Measurements from ENCODE around the gene ZNF749.
"Not testable (repeated sequence)": the region's sequence is repeated elsewhere in the genome, so short reads cannot be mapped to it uniquely, and the experiment has no call there.

Gene ZNF749

DNA sequence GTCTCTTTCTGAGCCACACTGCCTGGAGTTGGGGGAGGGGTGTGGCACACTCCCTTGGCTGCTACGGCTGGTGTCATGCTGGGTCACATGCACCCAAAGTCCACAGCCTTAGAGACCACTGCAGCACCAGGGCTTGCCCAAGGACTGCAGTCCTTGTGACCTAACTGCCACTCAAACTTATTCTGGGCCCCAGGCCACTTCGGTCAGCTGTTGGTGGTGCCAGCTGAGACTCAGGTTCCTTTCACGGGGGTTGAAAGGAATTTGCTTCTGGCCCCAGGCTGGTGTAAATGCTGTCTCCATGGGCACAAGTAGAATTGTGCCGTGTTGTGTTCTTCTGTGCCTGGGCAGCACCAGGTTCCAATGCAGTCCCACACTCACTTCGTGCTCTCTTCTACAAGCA lies 31.4 kb downstream of the ZNF749 start:
- DNase-seq: no peak

DNA sequence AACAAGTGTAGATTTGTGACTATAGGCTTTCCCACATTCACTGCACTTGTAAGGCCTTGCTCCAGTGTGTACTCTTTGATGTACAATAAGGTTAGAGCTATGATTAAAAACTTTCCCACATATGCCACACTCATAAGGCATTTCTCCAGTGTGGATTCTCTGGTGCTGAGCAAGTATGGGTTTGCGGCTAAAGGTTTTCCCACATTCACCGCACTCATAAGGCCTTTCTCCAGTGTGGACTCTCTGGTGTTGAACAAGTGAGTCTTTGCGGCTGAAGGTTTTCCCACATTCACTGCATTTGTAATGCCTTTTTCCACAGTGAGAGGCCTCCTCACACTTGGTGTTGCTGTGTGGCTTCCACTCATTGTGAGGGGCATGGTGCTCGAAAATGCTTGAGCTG lies 38.5 kb downstream of the ZNF749 start:
- DNase-seq: no peak

DNA sequence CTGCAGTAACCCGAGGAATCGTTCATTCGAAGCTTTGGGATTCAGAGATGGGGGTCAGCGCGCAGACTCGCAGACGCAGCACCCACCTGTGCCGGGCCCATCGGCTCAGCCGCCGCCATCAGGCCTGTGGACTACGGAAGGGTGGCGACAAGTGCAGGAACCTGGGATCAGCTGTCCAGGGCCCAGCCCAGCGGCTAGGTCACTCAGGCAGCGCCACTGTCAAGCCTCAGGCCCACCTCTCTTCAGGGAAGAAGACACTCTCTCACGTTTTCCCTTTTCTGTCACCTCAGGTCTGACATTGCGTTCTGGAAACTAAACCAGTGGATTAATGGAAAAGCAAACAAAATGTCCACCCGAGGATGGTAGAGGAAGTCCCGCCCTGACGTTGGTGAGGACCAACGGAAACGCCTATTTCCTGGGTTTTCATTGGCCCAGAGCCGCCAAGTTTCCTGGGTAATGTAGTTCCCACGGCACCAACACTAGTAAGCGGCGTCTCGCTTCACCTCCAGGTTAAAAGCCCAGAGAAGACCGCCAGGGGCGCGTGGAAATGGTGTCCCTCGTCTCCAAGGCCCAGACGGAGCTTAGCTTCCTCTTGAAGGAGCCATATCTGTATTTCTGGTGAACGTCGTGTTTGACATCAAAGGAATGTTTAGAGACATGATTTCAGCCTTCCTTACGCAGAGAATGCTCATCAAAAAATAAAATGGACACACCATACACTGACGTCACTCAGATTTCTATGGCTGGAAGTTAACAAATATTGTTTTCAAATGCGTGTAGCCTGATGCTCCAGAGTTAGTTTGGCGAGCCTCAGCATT lies 42.3 kb downstream of the ZNF749 start, which contains the start of gene ZNF772:
Gene ZNF772, minus strand, starts transcription at position 376 of the 818 bp plus-strand sequence. Its CDS starts 257 bp downstream, at position 119.
- DNase-seq: peak; percentile 92 to 94 (median 94)

DNA sequence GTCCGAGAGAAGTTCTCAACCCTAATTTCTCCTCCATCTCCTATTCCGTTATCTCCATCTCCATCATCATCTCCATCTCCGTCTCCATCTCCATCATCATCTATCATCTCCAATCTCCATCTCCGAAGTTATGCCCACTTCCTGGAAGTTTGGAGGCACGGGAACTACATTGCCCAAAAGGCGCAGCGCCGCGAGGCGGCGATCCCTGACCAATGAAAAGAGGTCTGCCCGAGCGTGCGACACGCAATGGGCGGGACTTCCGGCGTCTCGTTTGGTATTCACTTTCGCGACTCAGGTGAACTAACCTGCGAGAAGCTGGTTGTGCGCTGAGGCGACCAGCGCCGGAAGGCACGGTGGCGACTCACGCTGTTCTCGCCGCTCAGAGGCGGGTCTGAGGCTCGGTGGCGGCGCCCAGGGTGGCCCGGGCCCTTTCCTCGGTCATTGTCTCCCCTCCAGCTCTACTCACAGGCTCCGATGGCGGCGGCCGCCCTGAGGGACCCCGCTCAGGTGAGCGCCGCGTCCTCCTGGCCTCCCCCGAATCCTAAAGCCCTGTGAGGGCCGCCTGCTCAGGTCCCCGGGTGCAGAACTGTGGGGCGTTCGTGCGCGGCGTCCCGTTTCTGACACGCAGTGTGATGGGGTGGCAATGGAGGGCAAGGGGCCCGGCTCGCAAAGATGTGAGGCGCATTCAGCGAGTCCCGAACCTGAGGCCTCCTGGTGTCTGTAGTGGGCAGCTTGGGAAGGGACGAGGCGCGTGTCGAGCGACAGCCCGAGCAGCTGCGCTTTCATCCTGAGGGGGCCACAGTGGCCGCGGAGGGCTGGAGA lies 52.6 kb downstream of the ZNF749 start, which contains the start of gene ZNF419:
Gene ZNF419, plus strand, starts transcription at position 274 of the 822 bp plus-strand sequence. Its CDS starts 201 bp downstream, at position 475.
- DNase-seq: peak; percentile 84 to 94 (median 91)

DNA sequence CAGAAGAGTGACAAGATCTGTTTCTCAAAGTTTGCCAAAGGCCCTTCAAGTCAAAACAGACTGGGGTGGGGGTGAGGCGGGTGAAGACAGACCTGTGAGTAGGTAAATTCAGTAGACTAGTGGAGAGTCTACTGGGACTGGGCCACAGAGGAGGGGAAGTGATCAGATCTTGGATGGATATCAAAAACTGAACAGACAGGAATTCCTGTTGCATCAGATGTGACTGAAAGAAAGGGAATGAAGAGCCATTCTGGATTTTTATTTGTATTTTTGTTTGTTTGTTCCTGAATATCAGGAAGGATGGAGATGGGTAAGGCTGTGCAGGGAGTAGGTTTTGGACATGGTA lies 53.1 kb downstream of the ZNF749 start:
- not testable (repeated sequence) for DNase-seq
